IPS-11a (cell line): ENCODE measurements around the gene E2F3.
A peak's percentile ranks its signal among the peaks of the same experiment; 100 is the strongest.

Experiments used
- H3K4me3 ChIP-seq: one replicate; pipeline ENCODE4 v1.5.1; 2013; ENCODE audit warnings: low read depth, low read length, control low read depth

Gene E2F3

DNA sequence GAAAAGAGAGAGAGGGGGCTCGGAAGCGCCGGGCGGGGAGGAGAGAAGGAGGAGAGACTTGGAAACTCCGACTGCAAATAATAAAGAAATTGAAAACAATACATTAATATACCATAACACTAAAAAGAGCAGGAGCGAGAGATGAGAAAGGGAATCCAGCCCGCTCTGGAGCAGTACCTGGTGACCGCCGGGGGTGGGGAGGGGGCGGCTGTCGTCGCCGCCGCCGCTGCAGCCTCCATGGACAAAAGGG lies 338 bp downstream of the E2F3 start:
- H3K4me3 ChIP-seq: peak overlapping the region; percentile 81

GRCh38 chr6:20402342-20403069 lies 827 bp downstream of the E2F3 start:
- H3K4me3 ChIP-seq: peak overlapping the region; percentile 81

DNA sequence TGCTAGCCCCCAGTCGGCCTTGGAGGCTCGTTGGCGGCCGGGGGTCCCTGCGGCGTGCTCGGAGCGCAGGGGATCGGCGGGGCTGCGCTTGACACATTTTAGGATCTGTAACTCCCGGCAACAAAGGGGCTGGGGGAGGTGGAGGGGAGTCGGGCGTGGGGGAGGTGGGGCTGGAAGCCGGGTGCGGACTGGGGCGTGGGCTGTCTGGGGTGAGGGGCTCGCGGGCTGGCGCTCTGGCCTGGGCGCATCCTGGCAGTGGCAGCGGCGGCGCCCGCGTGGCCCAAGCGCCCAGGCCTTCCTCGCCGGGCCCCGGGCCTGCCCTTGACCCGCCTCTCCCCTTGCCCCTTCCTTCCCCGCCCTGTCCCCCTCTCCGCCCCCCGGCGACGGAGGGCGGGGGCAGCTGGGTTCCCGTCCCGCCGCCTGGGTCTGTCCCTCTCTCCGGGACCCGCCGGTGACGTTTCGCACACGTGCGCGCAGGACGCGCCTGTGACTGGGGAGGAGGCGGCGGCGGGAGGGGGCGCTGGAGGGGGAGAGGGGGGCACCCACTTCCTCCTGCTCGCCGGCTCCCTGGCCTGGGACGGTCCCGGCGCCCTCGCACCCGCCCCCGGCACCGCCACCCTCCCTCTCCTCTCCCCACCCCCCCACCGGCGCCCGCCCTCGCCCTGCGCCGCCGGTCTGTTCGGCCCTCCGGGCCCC lies 1.5 kb downstream of the E2F3 start:
- peak overlapping the region; percentile 89 for H3K4me3 ChIP-seq

DNA sequence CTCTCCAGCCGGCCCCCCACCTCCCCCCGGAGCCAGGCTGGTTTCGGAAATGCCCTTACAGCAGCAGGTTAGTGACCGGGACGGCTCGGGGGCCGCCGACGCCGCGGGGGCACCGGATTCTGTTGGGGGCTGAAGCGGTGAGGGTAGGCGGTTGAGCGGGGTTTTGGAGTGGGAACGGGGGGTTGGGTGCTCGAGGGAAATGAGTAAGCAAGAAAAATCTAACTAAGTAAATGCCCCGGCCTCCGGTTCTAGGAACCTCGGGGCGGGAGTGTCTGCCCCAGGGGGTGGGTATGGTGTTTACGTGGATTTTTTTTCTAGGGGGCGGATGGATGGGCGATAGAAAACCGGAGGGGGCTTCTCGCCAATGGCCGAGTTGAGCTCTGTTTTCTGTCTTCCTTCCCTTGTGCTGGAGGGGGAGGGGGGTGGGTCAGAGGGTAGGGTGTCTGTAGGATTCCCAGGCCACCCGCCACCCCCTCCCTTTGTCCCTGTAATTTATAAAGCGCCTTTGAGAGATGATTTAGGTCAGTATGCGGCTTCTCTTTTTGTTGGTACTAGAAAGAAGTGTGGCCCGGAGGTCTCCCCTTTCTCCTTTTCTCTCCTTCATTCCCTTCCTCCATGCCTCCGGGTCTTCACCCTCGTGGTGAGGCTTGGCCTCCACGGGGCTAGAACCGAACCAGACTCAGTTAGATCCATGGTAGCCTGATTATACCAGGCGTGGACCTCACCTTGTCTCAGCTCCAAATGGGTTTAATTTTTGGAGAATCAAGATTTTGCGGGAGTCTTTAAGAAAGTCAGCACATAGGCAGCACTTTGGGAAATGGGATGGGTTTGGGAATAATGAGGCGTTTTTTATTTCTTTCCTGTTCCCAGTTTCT lies 2.3 kb downstream of the E2F3 start:
- peak overlapping the region; percentile 89 for H3K4me3 ChIP-seq

DNA sequence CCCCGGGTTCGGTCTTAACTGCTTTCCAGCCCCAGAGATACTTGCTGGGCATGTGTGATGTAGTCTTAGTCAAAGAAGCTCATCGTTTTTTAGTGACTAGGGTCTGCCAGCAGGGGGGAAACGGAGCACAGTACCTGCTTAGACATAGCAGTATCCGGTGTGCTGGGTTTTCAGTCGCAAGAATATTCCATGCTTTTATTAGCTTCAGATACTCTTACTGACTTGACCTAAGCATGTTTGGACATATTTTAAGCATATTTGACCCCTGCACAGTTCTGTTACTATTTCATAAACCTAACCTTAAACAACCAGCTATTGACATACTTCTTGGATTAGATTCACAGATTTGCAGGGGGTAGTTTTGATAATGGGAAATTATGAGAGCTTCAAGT lies 3.0 kb downstream of the E2F3 start:
- H3K4me3 ChIP-seq: peak overlapping the region; percentile 89

- no peak overlapping the region for H3K4me3 ChIP-seq
Measured at GRCh38 chr6:20408851-20409250, 7.2 kb downstream of the E2F3 start.

- no peak overlapping the region for H3K4me3 ChIP-seq
Measured at GRCh38 chr6:20409427-20409971, 7.8 kb downstream of the E2F3 start.

- H3K4me3 ChIP-seq: no peak overlapping the region
Measured at GRCh38 chr6:20411544-20411943, 9.9 kb downstream of the E2F3 start.

- H3K4me3 ChIP-seq: no peak overlapping the region
Measured at GRCh38 chr6:20411953-20412681, 10.4 kb downstream of the E2F3 start.

GRCh38 chr6:20412682-20413073 lies 11.0 kb downstream of the E2F3 start:
- no peak overlapping the region for H3K4me3 ChIP-seq

- H3K4me3 ChIP-seq: no peak overlapping the region
Measured at GRCh38 chr6:20413826-20414225, 12.1 kb downstream of the E2F3 start.

DNA sequence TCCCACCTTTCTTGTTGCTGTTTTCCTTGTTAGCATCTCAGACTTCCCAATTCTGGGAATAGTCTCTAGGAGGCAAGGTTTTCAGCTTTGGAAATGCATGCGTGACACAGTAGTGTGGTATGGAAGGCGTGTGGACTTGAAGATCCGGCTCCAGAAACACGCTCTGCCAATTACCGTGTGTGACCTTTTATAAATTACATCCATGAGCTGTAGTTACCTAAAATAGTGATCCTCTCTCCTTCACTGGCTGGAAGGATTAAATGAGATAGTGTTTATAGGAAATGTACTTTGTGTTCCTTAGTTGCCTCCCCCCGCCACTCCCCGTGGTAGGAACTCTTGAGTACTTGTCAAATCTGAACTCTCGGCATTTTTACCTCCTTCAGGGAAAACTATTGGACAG lies 13.0 kb downstream of the E2F3 start:
- no peak overlapping the region for H3K4me3 ChIP-seq

DNA sequence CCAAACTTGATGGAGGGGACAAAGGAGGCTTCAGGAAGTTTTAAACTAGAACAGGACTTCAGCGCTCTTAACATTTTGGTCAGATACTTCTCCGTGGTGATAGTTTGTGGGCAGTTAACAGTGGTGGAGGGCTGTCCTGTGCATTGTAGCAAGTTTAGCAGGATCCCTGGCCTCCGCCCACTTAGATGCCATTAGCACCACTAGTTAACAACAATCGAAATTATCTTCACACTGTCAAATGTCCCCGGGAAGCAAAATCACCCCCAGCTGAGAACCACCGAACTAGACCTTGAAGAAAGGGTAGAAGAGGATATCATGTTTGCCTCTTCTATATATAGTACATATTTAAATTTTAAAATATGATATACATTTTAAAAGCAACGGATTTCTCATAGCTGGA lies 13.6 kb downstream of the E2F3 start:
- no peak overlapping the region for H3K4me3 ChIP-seq

DNA sequence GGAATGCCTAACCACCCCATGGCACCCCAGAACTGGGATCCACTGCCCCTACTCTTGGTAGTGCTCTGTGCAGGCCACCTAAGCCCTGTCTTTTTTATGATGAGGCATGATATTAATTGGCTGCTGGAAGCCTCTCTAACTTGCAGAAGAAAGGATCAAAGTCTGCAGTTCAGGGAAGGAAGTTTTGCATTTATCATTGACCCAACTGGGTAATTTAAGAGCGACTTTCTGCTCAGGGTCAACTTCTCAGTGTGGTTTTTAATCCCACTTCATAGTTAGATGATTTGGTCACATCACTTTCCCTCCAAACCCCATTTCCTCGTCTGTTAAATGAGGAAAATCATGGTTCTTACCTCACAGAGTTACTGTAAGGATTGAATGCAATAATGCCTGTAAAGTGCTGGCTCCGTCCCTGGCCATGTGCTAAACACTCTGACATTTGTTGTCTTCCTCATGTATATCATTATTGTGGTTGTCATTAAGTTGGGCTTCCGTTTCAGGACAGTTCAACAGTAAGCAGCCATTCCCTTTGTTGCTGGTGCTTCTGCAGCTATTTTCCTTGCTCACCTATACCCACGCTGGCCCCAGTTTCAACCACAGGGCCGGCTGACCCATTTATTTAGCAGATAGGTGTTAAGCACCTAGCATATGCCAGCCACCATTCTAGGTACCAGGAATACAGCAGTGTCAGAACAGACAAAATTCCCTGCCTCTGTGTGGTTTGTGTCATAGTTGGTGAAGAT lies 14.2 kb downstream of the E2F3 start:
- no peak overlapping the region for H3K4me3 ChIP-seq

- H3K4me3 ChIP-seq: no peak overlapping the region
Measured at GRCh38 chr6:20416567-20417345, 15.1 kb downstream of the E2F3 start.

DNA sequence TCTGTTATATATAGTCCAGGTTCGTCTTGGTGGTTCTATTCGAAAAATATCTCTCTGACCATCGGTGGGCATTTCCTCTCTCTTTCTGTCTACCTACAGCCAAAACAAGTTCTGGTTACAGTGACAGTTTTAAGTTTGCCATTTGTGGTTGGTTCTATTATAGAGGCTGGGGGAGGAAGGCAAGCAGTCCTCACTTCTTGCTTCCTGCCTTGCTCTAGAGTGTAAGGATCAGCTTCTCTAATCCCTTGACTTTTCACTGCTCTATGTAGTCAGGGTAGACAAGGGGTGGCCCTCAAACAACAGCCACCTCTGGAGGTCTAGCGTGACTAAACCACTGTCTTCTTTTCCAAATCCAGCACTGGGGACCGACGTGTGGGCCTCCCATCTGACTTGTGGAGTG lies 16.1 kb downstream of the E2F3 start:
- no peak overlapping the region for H3K4me3 ChIP-seq

DNA sequence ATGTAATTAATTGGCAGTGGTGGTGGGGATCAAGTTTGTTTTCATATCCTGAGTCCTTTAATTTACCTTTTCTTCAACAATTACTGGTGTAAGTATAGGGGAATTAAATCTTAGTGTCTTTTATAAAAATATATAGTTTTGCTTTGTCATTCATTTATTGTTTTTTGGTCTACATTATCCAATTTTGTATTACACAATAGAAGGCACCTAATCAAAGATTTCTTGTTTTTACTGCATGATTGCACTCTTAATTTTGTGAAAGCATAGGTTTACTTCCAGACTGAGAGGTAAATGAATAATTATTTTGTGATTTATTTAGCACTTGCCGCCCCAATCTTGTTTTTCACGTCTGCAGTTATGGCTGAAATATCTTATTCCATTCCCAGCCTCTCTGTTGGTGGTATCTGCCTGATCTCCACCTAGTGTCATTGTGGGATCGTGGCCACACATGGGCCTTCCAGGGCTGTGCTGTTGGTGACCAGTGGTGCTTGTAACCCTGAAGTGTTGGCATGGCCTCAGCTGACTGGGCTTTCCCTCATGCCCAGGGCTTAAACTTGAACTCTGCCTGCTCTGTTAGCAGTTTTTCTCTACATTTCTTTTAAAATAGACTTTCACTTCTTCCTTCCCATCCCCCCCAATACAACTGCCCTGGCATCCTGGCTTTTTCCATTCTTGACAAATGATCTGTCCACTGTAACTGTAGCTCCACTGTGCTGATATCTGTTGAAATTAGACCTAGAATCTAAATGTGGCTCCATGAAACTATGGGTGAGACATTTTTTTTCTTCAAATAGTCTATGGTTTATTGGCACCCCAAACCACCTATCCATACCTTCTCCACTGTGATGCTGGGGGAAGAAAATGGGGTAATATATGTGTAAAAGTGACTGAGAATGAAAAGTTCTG lies 24.8 kb downstream of the E2F3 start:
- H3K4me3 ChIP-seq: no peak overlapping the region

DNA sequence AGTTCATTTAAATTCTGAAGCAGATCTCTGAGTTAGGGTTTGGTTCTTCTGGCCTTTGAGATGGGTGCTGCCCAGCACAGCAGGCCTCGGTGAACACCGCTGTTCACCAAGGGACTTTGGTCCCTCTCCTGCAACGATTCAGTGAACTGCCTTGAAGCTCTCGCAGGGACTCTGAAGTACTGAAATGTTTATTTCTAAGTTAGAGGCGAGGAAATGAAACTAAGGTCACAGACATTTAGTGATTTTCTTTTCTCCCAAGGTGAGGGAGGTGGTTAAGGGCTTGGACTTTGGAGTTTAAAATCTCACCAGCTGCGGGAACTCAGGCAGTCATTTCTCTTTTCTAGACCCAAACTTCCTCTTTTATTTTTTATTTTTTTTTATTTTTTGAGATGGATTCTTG lies 26.2 kb downstream of the E2F3 start:
- no peak overlapping the region for H3K4me3 ChIP-seq

- no peak overlapping the region for H3K4me3 ChIP-seq
Measured at GRCh38 chr6:20432692-20433091, 31.0 kb downstream of the E2F3 start.
